Measurements from ENCODE around the gene BTN1A1. TPM values are rescaled to one million over a fixed set of nuclear protein-coding genes. Genes with fewer than 3 reads are reported as not detected.

The BTN1A1 gene
- total and polyA plus RNA-seq, 9 of the 15 experiments (the other 6 are each of a cell fraction or from before 2014, with no cell fraction given) = 0.01 to 0.15 (median 0.06) TPM; not detected in 4

DNA sequence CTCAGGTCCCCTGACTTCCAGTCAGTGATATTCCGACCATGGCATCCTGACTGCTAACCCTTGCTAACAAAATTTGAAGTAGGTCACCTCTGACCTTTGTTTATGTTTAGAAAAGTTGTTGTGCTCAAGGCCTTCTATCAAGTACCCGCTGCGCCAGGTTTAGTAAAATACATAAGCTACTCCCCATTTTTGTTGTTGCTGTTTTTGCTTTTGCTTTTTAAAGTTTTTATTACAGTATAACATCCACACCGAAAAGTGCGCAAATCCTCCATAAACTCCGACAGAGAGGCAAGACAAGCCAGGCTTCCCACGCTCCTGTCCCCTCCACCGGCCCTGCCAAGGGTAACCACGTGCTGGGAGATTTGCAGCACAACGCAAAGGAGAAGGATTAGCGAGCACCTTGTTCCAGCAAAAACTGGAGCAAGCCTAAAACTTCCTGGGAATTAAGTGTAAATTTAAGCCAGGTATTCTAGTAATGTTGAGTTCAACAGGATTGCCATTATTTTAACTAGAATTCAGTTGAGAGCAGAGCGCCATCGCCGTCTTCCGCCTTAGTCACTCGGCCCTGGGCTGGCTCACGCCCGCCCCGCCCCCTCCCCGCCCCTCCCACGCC is 20.2 kb downstream of the BTN1A1 start (continued):
- TF ChIP-seq FOXJ3 (CRISPR knock-in tag; IDR thresholded peaks at IDR 0.05) = no peak
- TF ChIP-seq, protein P1, sequence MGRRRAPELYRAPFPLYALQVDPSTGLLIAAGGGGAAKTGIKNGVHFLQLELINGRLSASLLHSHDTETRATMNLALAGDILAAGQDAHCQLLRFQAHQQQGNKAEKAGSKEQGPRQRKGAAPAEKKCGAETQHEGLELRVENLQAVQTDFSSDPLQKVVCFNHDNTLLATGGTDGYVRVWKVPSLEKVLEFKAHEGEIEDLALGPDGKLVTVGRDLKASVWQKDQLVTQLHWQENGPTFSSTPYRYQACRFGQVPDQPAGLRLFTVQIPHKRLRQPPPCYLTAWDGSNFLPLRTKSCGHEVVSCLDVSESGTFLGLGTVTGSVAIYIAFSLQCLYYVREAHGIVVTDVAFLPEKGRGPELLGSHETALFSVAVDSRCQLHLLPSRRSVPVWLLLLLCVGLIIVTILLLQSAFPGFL (CRISPR knock-in tag; IDR thresholded peaks at IDR 0.05) = peak; percentile 45; the same call in 1 of the 2 replicates
- TF ChIP-seq, protein P2, sequence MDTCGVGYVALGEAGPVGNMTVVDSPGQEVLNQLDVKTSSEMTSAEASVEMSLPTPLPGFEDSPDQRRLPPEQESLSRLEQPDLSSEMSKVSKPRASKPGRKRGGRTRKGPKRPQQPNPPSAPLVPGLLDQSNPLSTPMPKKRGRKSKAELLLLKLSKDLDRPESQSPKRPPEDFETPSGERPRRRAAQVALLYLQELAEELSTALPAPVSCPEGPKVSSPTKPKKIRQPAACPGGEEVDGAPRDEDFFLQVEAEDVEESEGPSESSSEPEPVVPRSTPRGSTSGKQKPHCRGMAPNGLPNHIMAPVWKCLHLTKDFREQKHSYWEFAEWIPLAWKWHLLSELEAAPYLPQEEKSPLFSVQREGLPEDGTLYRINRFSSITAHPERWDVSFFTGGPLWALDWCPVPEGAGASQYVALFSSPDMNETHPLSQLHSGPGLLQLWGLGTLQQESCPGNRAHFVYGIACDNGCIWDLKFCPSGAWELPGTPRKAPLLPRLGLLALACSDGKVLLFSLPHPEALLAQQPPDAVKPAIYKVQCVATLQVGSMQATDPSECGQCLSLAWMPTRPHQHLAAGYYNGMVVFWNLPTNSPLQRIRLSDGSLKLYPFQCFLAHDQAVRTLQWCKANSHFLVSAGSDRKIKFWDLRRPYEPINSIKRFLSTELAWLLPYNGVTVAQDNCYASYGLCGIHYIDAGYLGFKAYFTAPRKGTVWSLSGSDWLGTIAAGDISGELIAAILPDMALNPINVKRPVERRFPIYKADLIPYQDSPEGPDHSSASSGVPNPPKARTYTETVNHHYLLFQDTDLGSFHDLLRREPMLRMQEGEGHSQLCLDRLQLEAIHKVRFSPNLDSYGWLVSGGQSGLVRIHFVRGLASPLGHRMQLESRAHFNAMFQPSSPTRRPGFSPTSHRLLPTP (IDR thresholded peaks at IDR 0.05; ENCODE audit: borderline replicate concordance, extremely low read depth, insufficient read length) = no peak
- TF ChIP-seq ZNF232 (CRISPR knock-in tag; IDR thresholded peaks at IDR 0.05) = peak; percentile 47; the same call in 1 of the 2 replicates
- no peak for TF ChIP-seq GTF2F1 (IDR thresholded peaks at IDR 0.05; ENCODE audit: low read depth, low read length)
- TF ChIP-seq ZNF263 (CRISPR knock-in tag; IDR thresholded peaks at IDR 0.05; ENCODE audit: borderline replicate concordance) = 0 out of 2 replicates have a peak, but pooled peaks have one; percentile 61
- no peak for TF ChIP-seq CHD7 (IDR thresholded peaks at IDR 0.05; ENCODE audit: low read depth, low read length)
- peak in 1 of 2 experiments; percentile 69; a peak in 1 of 4 replicates for TF ChIP-seq ARNT (IDR thresholded peaks at IDR 0.05)
- no peak for TF ChIP-seq VEZF1 (CRISPR knock-in tag; IDR thresholded peaks at IDR 0.05)
- TF ChIP-seq ZNF3 (CRISPR knock-in tag; IDR thresholded peaks at IDR 0.05) = no peak
